HG02588 (cell line): ENCODE results near the gene ULBP2.

Experiments
- ATAC-seq: cut with Tn5 transposase; IDR thresholded peaks from one replicate; pipeline ENCODE4 v1.9.1; 2021; ENCODE audit warnings: mild to moderate bottlenecking, moderate library complexity; ENCODE audit not compliant: unreplicated experiment

ULBP2 gene

GRCh38 chr6:149995235-149995750 is 53.5 kb downstream of the ULBP2 start:
- ATAC-seq, result no peak

- ATAC-seq, result no peak
Measured at GRCh38 chr6:149995971-149996370, 54.2 kb downstream of the ULBP2 start.
